Measurements from ENCODE around the gene TMEM179B. TPM values are rescaled to one million over a fixed set of nuclear protein-coding genes. Genes with fewer than 3 reads are reported as not detected.

TMEM179B gene
- total RNA-seq, 2 experiments from 2014 or later: 34.7 to 37.4 TPM

DNA sequence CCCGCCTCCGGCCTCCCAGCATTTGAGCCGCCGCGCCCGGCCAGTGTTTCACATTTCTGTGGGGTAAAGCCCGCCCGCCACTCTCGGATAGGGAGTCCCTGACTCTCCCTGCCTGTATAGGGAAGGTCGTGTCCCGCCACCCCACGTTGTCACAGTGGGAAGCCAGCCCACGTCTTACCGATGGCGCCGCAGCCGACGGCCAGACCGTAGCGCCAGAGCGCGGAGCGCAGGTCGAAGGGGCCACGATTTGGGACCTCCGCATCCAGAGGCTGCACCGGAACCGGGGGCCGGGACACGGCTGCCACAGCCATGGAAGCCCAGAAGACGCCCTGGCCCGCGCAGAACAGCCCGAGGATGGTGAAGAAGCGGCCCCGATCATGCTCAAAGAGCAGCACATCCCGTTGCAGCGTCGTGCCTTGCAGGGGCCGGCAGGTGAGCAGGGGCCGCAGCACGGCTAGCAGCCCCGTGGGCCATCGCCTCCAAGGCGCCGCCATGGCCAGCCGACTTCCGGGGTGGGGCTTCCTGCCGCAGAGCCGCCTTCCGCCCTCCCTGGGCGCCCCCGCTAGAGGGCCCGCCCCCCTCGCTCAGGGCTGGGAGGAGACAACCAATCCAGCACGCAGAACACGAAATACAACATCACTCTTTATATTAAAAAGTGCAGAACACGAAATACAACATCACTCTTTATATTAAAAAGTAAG lies 4.4 kb downstream of the TMEM179B start, which contains the start of gene TMEM223:
TSS of gene TMEM223 (minus strand) at position 506 of the 701 bp plus-strand sequence. CDS start at position 494, 12 bp downstream.
- intact Hi-C loops (cut with DNase I, micrococcal nuclease): loop anchor here (1.0 to 2.0 kb wide), 3 partner anchors 14 to 39 kb away; partner anchors contain the start of genes NXF1 (in 1 of the 2) and TAF6L (in 1 of the 2)
- peak; percentile 82 to 93 (median 91) for DNase-seq

DNA sequence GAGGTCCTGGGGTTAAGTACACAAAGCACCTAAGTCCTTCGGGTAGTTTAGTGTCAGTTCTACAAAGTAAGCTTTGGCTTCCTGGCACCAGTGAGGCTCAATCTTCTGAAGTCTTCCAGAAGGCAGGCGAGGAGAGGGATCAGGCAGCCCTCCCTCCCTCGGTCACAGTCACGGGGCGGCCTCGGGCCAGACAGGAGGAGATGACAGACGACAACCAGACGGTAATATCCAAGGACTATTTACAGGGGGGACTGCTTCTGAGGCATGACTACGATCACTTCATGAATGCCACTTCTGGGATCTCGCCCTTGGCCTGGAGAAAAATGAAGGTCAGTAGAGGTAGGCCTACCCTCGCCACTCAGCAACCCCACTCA lies 5.0 kb downstream of the TMEM179B start:
- CTCF ChIA-PET: interaction anchor here (1.0 kb wide), 1 partner anchor 89 kb away, joined by 3 read pairs; the partner anchor contains the start of gene SLC3A2
- Histone ChIP-seq H3K36me3 (ENCODE audit: insufficient read depth, low read length) (peaks cover 71% of the 10 kb centered on the region), H3K27me3 (ENCODE audit: control insufficient read depth in 1 of 2, insufficient read depth in 2 of 2, low read length in 2 of 2) (no peaks in the 10 kb centered on the region), H3K4me1 (ENCODE audit: insufficient read depth, low read length) (peaks cover 54% of the 10 kb centered on the region), H3K27ac (ENCODE audit: low read depth in 1 of 2, low read length in 2 of 2) (peak overlapping the region; percentile 78 to 84), H3K9me3 (ENCODE audit: control insufficient read depth in 1 of 2, insufficient read depth in 1 of 2, low read length in 2 of 2) (no peaks in the 10 kb centered on the region), H3K4me3 (ENCODE audit: low read length) (peak overlapping the region; percentile 99)
- Mint-ChIP-seq H3K27ac (peak overlapping the region; percentile 98), H3K27me3 (no peaks in the 10 kb centered on the region), H3K9me3 (no peaks in the 10 kb centered on the region), H3K4me3 (peak overlapping the region; percentile 98), H3K4me1 (ENCODE audit: low read depth) (peaks cover 56% of the 10 kb centered on the region), H3K36me3 (ENCODE audit: low read depth) (peaks cover 87% of the 10 kb centered on the region)
- peak; percentile 10 for ATAC-seq (ENCODE audit: poor library complexity)
- TF ChIP-seq, protein P1, sequence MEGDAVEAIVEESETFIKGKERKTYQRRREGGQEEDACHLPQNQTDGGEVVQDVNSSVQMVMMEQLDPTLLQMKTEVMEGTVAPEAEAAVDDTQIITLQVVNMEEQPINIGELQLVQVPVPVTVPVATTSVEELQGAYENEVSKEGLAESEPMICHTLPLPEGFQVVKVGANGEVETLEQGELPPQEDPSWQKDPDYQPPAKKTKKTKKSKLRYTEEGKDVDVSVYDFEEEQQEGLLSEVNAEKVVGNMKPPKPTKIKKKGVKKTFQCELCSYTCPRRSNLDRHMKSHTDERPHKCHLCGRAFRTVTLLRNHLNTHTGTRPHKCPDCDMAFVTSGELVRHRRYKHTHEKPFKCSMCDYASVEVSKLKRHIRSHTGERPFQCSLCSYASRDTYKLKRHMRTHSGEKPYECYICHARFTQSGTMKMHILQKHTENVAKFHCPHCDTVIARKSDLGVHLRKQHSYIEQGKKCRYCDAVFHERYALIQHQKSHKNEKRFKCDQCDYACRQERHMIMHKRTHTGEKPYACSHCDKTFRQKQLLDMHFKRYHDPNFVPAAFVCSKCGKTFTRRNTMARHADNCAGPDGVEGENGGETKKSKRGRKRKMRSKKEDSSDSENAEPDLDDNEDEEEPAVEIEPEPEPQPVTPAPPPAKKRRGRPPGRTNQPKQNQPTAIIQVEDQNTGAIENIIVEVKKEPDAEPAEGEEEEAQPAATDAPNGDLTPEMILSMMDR (IDR thresholded peaks at IDR 0.05): no peak
- intact Hi-C loops (cut with DNase I, micrococcal nuclease): loop anchor here in 1 of 2 experiments (1.0 kb wide), 1 partner anchor 13 kb away; the partner anchor contains the start of gene NXF1
- POLR2A ChIA-PET: interaction anchor here (0.6 to 8.8 kb wide), 13 partner anchors 8 to 127 kb away, joined by 3 to 273 read pairs (median 3); partner anchors contain the start of genes C11orf98, CSKMT, HNRNPUL2 and NXF1
- DNase-seq: peak in 4 of 14 experiments; percentile 8 to 58 (median 20)

More for the DNA sequence above, 4.4 kb downstream of the TMEM179B start, which contains the start of gene TMEM223:
- H3K36me3 Mint-ChIP-seq (ENCODE audit: low read depth): peaks cover 85% of the 10 kb centered on the region
- ATAC-seq (ENCODE audit: poor library complexity): peak; percentile 79
- TF ChIP-seq, protein P1 (IDR thresholded peaks at IDR 0.05): no peak
- Histone ChIP-seq H3K27ac (ENCODE audit: low read depth in 1 of 2, low read length in 2 of 2) (peak within 1 kb of the TSS; percentile 84), H3K27me3 (ENCODE audit: control insufficient read depth in 1 of 2, insufficient read depth in 2 of 2, low read length in 2 of 2) (no peaks in the 10 kb centered on the region), H3K4me1 (ENCODE audit: insufficient read depth, low read length) (peaks cover 54% of the 10 kb centered on the region), H3K9me3 (ENCODE audit: control insufficient read depth in 1 of 2, insufficient read depth in 1 of 2, low read length in 2 of 2) (no peaks in the 10 kb centered on the region), H3K36me3 (ENCODE audit: insufficient read depth, low read length) (peaks cover 66% of the 10 kb centered on the region), H3K4me3 (ENCODE audit: low read length) (peak within 1 kb of the TSS; percentile 99)
- H3K27me3 Mint-ChIP-seq: no peaks in the 10 kb centered on the region
- H3K4me1 Mint-ChIP-seq (ENCODE audit: low read depth): peaks cover 59% of the 10 kb centered on the region
- no peaks in the 10 kb centered on the region for H3K9me3 Mint-ChIP-seq
- CTCF ChIA-PET: interaction anchor here (1.1 kb wide), 1 partner anchor 14 kb away, joined by 3 read pairs; the partner anchor contains the start of gene NXF1
- peak within 1 kb of the TSS; percentile 98 for H3K4me3 Mint-ChIP-seq
- peak within 1 kb of the TSS; percentile 98 for H3K27ac Mint-ChIP-seq
- POLR2A ChIA-PET: interaction anchor here (0.7 to 8.8 kb wide), 14 partner anchors 9 to 127 kb away, joined by 3 to 273 read pairs (median 4); partner anchors contain the start of genes C11orf98, CSKMT, HNRNPUL2 and NXF1

DNA sequence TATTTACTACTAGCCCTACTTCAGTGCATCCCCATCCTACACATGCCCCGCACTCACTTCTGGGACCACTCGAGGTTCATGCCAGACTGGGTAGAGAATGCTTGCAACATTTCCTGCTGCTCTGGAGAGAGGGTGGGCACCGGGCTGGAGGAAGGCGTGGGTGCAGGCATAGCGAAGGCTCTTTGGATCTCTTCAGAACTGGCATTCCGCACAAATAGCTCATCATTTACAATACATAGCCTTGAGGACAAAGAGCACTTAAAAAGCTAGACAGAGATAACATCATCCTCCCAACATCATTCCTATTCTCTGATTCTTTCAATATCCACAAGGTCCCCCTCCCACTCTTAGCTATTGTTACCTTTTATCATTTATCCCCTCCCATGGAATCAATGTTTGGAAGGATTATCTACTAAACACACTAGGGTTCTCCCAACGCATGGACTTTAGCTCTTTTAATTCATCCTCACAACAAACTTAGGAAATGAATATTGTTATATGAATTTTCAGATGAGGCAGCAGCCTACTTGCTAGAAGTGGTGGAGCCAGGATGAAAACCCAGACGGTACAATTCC lies 7.1 kb downstream of the TMEM179B start:
- peak overlapping the region; percentile 49 for H3K4me3 Mint-ChIP-seq
- H3K27me3 ChIP-seq (ENCODE audit: control insufficient read depth in 1 of 2, insufficient read depth in 2 of 2, low read length in 2 of 2): no peaks in the 10 kb centered on the region
- ChIA-PET CTCF (interaction anchor here (0.9 to 1.0 kb wide), 2 partner anchors 8 to 87 kb away, joined by 3 to 6 read pairs; partner anchors contain the start of gene SLC3A2), POLR2A (interaction anchor here (0.7 to 2.3 kb wide), 9 partner anchors 11 to 87 kb away, joined by 3 to 9 read pairs (median 6); partner anchors contain the start of genes HNRNPUL2, NXF1, POLR2G and SLC3A2)
- H3K27ac Mint-ChIP-seq: peak overlapping the region; percentile 71
- peaks cover 84% of the 10 kb centered on the region for H3K36me3 ChIP-seq (ENCODE audit: insufficient read depth, low read length)
- intact Hi-C loops (cut with DNase I, micrococcal nuclease): no loop called here
- peaks cover 91% of the 10 kb centered on the region for H3K36me3 Mint-ChIP-seq (ENCODE audit: low read depth)
- H3K9me3 Mint-ChIP-seq: no peaks in the 10 kb centered on the region
- DNase-seq (peak in 1 of 14 experiments; percentile 2), ATAC-seq (ENCODE audit: poor library complexity) (no peak)
- H3K4me1 ChIP-seq (ENCODE audit: insufficient read depth, low read length): peaks cover 36% of the 10 kb centered on the region
- no peak overlapping the region for H3K27ac ChIP-seq (ENCODE audit: low read depth in 1 of 2, low read length in 2 of 2)
- H3K4me3 ChIP-seq (ENCODE audit: low read length): no peak overlapping the region
- H3K27me3 Mint-ChIP-seq: no peaks in the 10 kb centered on the region
- TF ChIP-seq, protein P1 (IDR thresholded peaks at IDR 0.05): no peak
- H3K4me1 Mint-ChIP-seq (ENCODE audit: low read depth): peaks cover 38% of the 10 kb centered on the region
- H3K9me3 ChIP-seq (ENCODE audit: control insufficient read depth in 1 of 2, insufficient read depth in 1 of 2, low read length in 2 of 2): no peaks in the 10 kb centered on the region

All from CD4-positive, alpha-beta T cell (primary cell).